ENCODE data around the gene STAP2.

Gene STAP2

DNA sequence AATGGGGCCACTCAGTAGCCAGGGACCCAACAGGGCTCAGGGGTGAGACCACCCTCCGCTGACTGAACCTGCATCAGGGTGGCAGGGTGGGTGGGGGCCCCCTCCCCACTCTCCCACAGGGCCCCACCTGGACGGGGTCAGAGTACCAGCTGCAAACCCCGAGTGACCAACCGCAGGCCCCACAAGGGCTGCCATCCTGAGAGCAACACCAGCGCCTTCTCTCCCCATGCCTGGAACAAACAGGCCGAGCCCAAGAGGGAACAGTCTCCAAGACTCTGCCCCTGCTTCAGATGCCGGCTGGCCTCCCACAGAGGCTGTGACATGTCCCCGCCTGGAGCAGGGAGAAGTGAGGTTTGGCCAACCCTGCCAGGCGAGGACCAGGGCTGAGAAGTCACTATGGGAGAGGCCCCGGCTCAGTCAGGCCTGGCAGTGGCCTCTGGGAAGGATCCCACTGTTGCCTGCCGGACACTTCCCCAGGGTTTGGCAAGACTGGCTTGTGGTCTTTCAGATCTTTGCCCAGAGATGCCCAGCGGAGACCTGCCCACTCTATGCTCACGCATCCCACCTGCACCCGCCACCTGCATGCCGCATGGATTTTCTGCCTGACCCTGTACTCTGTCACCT is 31.9 kb upstream of the STAP2 start:
- no peak for DNase-seq (ENCODE audit: low read depth, low spot score)

GRCh38 chr19:4369888-4370260 is 31.2 kb upstream of the STAP2 start:
- no peak for DNase-seq (ENCODE audit: low read depth, low spot score)

- no peak for DNase-seq (ENCODE audit: low read depth, low spot score)
Observed at GRCh38 chr19:4369109-4369887, 30.7 kb upstream of the STAP2 start.

- no peak for DNase-seq (ENCODE audit: low read depth, low spot score)
Observed at GRCh38 chr19:4368128-4368820, 29.6 kb upstream of the STAP2 start.

- no peak for DNase-seq (ENCODE audit: low read depth, low spot score)
Observed at GRCh38 chr19:4367781-4368127, 29.1 kb upstream of the STAP2 start.

DNA sequence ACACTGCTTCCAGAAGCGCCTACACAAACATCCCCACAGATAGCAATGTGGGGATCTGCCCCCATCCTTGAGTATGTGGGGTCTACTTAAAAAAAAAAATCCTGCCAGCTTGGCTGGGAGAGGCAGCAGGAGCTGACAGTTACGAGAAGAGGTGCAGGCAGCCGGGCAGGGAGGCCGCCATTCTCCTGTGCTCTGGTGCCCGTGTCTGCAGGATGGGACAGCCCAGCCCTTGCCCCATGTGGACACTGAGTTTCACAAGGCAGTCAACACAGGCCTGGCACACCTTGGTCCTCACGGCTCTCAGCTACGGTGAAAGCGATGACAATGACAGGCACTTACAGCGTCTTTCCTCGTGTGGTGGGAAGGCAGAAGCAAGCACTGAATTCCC is 28.7 kb upstream of the STAP2 start:
- DNase-seq (ENCODE audit: low read depth, low spot score), result no peak

- no peak for DNase-seq (ENCODE audit: low read depth, low spot score)
Observed at GRCh38 chr19:4366666-4367335, 28.2 kb upstream of the STAP2 start.

GRCh38 chr19:4365791-4366665 is 27.4 kb upstream of the STAP2 start:
- DNase-seq (ENCODE audit: low read depth, low spot score), result no peak

GRCh38 chr19:4365341-4365740 is 26.7 kb upstream of the STAP2 start:
- DNase-seq (ENCODE audit: low read depth, low spot score), result no peak

- no peak for DNase-seq (ENCODE audit: low read depth, low spot score)
Observed at GRCh38 chr19:4363571-4364304, 25.1 kb upstream of the STAP2 start.

DNA sequence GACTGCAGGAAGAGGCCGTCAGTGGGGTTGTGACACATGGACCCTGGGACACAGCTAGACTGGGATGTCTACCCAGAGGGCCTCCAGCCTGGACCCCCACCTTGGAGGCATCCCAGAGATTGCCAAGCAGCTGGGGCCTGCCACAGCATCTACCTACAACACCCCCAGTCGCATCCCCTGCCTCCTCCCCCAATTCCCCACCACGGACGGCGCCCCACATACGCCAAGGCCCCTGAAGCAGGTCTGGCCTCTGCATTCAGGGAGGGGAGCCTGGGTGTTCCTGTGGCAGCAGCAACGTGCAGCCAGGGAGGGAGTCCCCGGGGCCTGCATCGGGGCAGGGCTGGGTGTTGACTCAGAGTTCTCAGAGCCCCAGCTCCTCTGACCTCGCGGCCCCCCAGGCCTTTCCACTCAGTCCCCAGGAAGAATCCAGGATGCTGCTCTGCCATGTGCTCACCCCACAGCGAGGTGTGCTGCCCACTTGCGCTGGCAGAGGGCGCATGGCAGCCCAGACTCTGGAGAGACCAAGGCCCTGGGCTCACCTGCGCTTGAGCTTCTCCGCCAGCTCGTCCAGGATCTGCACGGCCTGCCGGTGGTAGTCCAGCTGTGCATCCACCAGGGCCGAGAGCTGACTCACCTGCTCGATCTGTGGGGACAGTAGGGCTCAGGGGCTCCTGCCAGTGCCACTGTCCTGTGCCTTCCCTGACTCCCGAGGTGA is 24.4 kb upstream of the STAP2 start:
- DNase-seq (ENCODE audit: low read depth, low spot score), result no peak

- DNase-seq (ENCODE audit: low read depth, low spot score), result no peak
Observed at GRCh38 chr19:4362101-4362828, 23.6 kb upstream of the STAP2 start.

DNA sequence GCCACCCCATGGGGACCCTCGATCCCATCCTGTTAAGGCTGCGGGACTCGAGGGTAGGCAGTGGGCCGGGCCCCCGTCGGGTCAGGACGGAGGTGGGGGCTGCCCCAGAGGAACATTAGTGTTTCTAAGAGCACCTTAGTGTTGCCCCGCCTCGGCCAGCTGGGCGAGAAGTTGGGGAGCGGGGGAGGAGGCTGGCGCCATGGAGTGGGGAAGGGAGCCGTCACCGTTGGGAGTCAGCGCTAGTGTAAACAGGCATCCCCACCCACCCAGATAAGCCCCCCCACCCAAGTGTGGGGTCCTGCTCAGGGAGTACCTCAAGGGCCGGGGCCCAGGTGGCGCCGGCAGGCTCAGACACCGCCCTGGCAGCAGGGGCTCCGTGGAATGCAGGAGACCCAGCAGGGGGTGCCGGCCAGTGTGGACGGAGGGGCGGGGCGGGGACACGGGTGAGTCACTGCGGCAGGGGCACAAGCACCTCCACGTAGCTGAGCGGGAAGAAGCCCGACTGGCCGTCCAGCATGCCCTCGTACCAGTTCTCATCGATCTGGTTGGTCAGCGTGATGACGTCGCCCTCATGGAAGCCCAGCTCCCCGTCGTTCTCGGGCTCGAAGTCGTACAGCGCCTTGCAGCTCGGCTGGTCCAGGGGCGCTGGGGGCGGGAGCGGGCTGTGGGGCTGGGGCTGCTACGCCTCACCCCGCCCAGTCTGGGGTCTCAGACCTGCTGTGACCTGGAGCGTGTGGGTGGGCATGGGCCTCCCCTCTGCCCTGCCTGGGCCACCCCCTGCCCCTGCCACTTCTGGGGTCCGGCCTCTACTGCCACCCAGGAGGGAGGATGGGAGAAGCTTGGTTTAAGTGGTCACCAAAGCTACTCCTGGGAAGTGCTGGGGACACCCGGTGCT is 22.8 kb upstream of the STAP2 start:
- DNase-seq (ENCODE audit: low read depth, low spot score), result no peak

DNA sequence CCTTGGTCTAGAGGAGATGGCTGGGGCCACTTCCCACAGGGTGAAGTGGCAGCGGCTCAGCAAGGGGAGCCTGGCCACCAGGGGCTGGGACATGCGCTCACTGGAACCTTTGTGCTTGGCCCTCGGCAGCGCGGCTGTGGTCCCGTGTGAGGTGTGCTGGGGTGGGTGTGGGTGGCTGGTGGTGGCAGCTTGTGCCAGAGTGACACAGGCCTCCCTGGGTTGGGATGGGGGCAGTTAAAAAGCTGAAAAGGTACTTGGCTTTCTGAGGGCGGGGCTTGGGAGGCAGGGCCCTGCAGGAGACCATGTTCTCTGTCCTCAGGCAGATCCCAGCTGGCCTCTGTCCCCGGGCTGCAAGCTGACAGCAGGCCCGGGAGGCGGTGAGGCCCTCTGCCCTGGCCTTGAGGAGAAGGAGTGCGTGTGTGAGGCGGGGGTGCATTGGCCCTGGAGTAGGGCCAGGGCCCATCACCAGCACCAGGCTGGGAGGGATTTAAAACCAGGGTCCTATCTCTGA is 22.1 kb upstream of the STAP2 start:
- no peak for DNase-seq (ENCODE audit: low read depth, low spot score)

DNA sequence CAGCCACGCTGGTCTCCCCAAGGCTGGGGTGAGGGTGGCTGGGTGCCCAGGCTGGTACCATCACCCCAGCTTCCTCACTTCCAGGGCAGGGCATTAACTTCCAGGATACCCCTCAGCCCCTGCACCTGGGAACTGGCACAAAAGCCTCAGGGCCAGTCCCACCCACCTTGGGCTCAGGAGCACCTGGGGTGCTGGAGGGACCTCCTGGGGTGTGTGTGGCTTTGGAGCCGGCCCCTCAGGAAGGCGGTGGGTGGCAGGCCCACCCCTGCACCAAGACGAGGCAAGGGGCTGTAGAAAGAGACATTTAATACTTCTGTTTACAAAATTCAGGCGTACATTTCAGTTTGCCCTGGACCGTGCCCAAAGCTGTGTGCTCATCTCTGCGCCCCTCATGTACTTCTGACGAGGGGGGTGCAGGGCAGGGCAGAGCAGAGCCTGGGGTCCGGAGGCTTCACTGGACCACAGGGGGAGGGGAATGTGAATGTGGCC is 21.5 kb upstream of the STAP2 start:
- DNase-seq (ENCODE audit: low read depth, low spot score), result no peak

DNA sequence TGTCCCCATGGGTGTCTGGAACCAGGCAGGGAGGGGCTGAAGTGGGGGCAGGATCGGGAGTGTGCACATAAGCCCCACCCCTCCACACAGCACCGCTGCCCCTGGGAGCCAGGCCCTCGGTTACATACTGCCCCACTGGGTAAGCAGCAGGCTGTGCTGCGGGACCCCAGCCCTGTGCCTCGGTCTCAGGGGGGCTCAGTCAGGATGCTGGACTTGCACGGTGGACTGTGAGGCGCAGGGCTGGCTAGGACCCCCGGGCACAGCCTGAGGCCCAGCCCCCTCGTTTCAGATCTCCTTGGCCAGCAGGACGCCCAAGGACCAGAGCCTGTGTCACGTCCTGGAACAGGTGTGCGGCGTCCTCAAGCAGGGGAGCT is 21.0 kb upstream of the STAP2 start:
- DNase-seq (ENCODE audit: low read depth, low spot score), result no peak

- DNase-seq (ENCODE audit: low read depth, low spot score), result no peak
Observed at GRCh38 chr19:4358709-4359626, 20.3 kb upstream of the STAP2 start.

Measured in iPS DF 19.7 (cell line).